ENCODE measurements around the gene EXOG. TPM values are rescaled to one million over a fixed set of nuclear protein-coding genes. Genes with fewer than 3 reads are reported as not detected.

The EXOG gene
- total RNA-seq (2014; rRNA removed; shearing (Covaris generic)): 10.9 and 13.6 TPM in 2 replicates

GRCh38 chr3:38496131-38496910 is at the start of gene EXOG:
TSS of gene EXOG (plus strand) at chr3:38496340. CDS start at chr3:38496368, 28 bp downstream.
- DNase-seq (ENCODE audit: low spot score): peak; percentile 93

GRCh38 chr3:38446812-38447211 is 49.3 kb upstream of the EXOG start:
- no peak for DNase-seq (ENCODE audit: low spot score)

GRCh38 chr3:38450853-38451252 is 45.3 kb upstream of the EXOG start:
- no peak for DNase-seq (ENCODE audit: low spot score)

GRCh38 chr3:38453075-38453912 is 42.8 kb upstream of the EXOG start, which contains the start of gene ACVR2B:
TSS of gene ACVR2B (plus strand) at chr3:38453890. CDS start at chr3:38454323, 433 bp downstream.
- peak; percentile 42 for DNase-seq (ENCODE audit: low spot score)

- DNase-seq (ENCODE audit: low spot score): no peak
Measured at GRCh38 chr3:38453913-38454177, 42.3 kb upstream of the EXOG start.

- DNase-seq (ENCODE audit: low spot score): no peak
Measured at GRCh38 chr3:38454178-38454883, 41.8 kb upstream of the EXOG start.

GRCh38 chr3:38454884-38455638 is 41.1 kb upstream of the EXOG start:
- no peak for DNase-seq (ENCODE audit: low spot score)

GRCh38 chr3:38455639-38456430 is 40.3 kb upstream of the EXOG start:
- no peak for DNase-seq (ENCODE audit: low spot score)

GRCh38 chr3:38457111-38458003 is 38.8 kb upstream of the EXOG start:
- DNase-seq (ENCODE audit: low spot score): peak; percentile 59

GRCh38 chr3:38458796-38459498 is 37.2 kb upstream of the EXOG start:
- DNase-seq (ENCODE audit: low spot score): no peak

GRCh38 chr3:38459499-38460048 is 36.6 kb upstream of the EXOG start:
- no peak for DNase-seq (ENCODE audit: low spot score)

GRCh38 chr3:38460377-38461270 is 35.5 kb upstream of the EXOG start:
- no peak for DNase-seq (ENCODE audit: low spot score)

GRCh38 chr3:38465588-38466154 is 30.5 kb upstream of the EXOG start:
- no peak for DNase-seq (ENCODE audit: low spot score)

GRCh38 chr3:38468765-38469164 is 27.4 kb upstream of the EXOG start:
- DNase-seq (ENCODE audit: low spot score): no peak

- DNase-seq (ENCODE audit: low spot score): no peak
Measured at GRCh38 chr3:38469852-38470251, 26.3 kb upstream of the EXOG start.

- no peak for DNase-seq (ENCODE audit: low spot score)
Measured at GRCh38 chr3:38471260-38471857, 24.8 kb upstream of the EXOG start.

- no peak for DNase-seq (ENCODE audit: low spot score)
Measured at GRCh38 chr3:38472342-38472741, 23.8 kb upstream of the EXOG start.
